Thymus (tissue), 11 donors: ENCODE measurements around the gene ATG4B. TPM values are rescaled to one million over a fixed set of nuclear protein-coding genes. Genes with fewer than 3 reads are reported as not detected.

Source experiments
- DNase-seq, 9 donors: peaks; one replicate each; pipeline ENCODE4 v3.0.0-alpha.2; 2013; ENCODE audit warnings: low spot score in 9 of 9, low read depth in 6 of 9, missing footprints in 1 of 9
- H3K27ac ChIP-seq, 2 donors: one replicate each; pipeline ENCODE4 v1.5.1; 2013; ENCODE audit warnings: control low read depth in 1 of 2, low read depth in 1 of 2, low read length in 1 of 2, mild to moderate bottlenecking in 1 of 2, moderate library complexity in 1 of 2
- H3K27me3 ChIP-seq, 2 donors: one replicate each; pipeline ENCODE4 v1.5.1; 2013; ENCODE audit warnings: low read length in 1 of 2; ENCODE audit not compliant: control insufficient read depth in 2 of 2, insufficient read depth in 1 of 2
- H3K36me3 ChIP-seq, 2 donors: one replicate each; pipeline ENCODE4 v1.5.1; 2013; ENCODE audit warnings: low read length in 1 of 2, mild to moderate bottlenecking in 1 of 2, moderate library complexity in 1 of 2; ENCODE audit not compliant: control insufficient read depth in 2 of 2, insufficient read depth in 2 of 2
- H3K4me1 ChIP-seq, 2 donors: one replicate each; pipeline ENCODE4 v1.5.1; 2013; ENCODE audit warnings: low read length in 2 of 2; ENCODE audit not compliant: control insufficient read depth in 2 of 2, insufficient read depth in 2 of 2
- H3K4me3 ChIP-seq, 2 donors: one replicate each; pipeline ENCODE4 v1.5.1; 2013; ENCODE audit warnings: low read length in 2 of 2, control low read depth in 1 of 2, mild to moderate bottlenecking in 1 of 2
- H3K9me3 ChIP-seq, 2 donors: one replicate each; pipeline ENCODE4 v1.5.1; 2013; ENCODE audit warnings: low read length in 1 of 2, mild to moderate bottlenecking in 1 of 2; ENCODE audit not compliant: control insufficient read depth in 2 of 2, insufficient read depth in 1 of 2
- WGBS: extraction: QIAGEN DNeasy Blood & Tissue Kit; methylation state at CpG from one replicate; pipeline ENCODE4 v1.1.7; 2013; 5-methylcytosine and 5-hydroxymethylcytosine counted together
- polyA plus RNA-seq: library from polyadenylated mRNA; stranded (reverse); fragments of 200-250 nt; gene quantifications from one replicate; pipeline ENCODE4 v1.2.3, GENCODE V29; 2013
- total RNA-seq: library from RNA; stranded (reverse); fragments of 120-200 nt; gene quantifications from one replicate; pipeline ENCODE4 v1.2.4, GENCODE V29; 2013
- donor health status: healthy.

Gene ATG4B
- total and polyA plus RNA-seq, 2 donors = 30.9 to 68.0 TPM

DNA sequence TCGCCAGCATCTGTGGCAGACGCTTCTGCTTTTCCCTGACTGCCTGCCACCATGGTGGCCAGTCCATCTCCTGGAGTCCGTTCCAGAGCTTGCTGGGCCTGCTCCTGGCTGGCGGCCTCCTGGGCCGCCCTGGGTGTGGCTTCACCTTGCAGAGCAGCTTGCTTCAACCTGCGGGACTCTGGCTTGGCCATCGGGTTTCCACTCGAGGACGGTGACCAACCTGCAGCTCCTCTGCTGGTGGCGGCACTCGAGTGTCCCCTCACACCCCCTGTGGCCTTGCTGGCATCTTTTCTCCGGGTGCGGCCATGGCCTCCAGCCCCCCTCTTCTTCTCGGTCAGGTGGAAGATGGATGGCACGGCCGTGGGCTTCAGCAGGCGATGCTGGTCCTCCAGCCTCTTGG, 3.9 kb upstream of the ATG4B start:
- no peaks in the 10 kb centered on the region for H3K9me3 ChIP-seq
- WGBS = 97% methylated on average over 17 of the region's 17 CpGs
- H3K4me3 ChIP-seq = no peak overlapping the region
- no peak for DNase-seq
- no peak overlapping the region for H3K27ac ChIP-seq
- peaks cover 0 to 5% of the 10 kb centered on the region in 2 donors for H3K27me3 ChIP-seq
- H3K4me1 ChIP-seq = peaks cover 6 to 7% of the 10 kb centered on the region in 2 donors
- peaks cover 24 to 31% of the 10 kb centered on the region in 2 donors for H3K36me3 ChIP-seq

DNA sequence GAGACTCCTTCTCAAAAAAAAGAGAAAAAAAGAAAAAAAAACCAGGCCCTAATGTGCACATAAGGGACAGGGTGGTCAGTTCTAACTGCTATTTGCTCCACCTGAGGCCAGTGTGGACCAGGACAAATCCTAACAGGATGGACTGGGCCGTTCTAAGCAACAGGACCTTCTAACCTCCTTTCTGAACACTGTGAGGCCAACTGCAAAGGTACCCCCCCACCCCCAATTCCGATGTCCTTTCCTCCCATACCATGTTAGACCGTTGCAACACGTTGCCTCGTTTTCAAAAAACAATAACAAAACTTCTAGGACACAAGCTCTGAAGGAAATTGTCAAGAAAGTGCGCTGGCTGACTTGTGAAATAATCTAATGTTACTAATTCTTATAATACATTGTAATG, 1.7 kb upstream of the ATG4B start:
- 71% methylated on average over 6 of the region's 6 CpGs for WGBS
- H3K27ac ChIP-seq = no peak overlapping the region
- peaks cover 3 to 12% of the 10 kb centered on the region in 2 donors for H3K9me3 ChIP-seq
- DNase-seq = no peak
- peaks cover 7 to 11% of the 10 kb centered on the region in 2 donors for H3K4me1 ChIP-seq
- peaks cover 26 to 32% of the 10 kb centered on the region in 2 donors for H3K36me3 ChIP-seq
- peak overlapping the region; percentile 57 to 98 for H3K4me3 ChIP-seq
- peaks cover 0 to 5% of the 10 kb centered on the region in 2 donors for H3K27me3 ChIP-seq

DNA sequence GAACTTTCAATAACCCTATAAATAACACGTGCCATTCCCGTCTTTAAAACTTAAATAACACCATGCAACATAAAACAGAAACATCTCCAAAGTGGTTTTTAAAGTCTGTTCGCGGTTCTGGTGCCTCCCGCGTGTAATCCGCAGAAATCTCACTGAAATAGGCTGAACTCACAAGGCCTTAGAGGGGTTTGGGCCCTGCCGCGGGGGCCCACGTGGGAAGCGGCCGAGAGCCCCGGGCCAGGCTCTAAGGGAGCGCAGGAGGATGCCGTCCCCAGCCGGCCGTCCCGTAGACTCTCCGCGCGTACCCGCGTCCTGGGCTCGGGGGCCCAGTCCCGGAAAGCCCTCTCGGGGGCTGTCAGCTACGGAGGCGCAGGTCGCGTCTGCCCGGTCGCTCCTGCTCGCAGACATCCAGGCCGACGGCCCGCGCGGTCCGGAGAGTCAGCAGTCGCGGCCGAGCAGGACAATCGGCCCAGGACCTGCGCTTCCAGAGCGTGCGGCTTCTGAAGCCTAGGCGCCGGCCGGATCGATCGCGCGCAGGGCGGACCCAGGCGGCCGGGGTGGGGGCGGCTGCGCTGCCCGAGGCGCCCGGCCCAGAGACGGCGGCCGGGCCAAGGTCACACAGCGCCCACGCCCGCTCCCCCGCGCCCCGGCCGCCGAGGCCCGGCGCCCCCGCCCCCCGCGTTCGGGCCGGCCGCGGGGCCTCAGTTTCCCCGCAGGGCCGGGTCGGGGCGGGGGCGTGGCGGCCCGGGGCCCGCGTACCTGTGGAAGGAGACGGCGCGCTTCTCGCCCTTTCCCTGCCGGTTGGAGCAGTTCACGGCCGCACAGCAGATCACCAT, 1.1 kb upstream of the ATG4B start:
- 1% methylated on average over 97 of the region's 97 CpGs for WGBS
- H3K27me3 ChIP-seq = peaks cover 0 to 5% of the 10 kb centered on the region in 2 donors
- H3K9me3 ChIP-seq = peaks cover 3 to 12% of the 10 kb centered on the region in 2 donors
- DNase-seq = peak in 2 of 9 donors; percentile 13 to 39
- H3K4me3 ChIP-seq = peak overlapping the region; percentile 57 to 98
- H3K27ac ChIP-seq = peak overlapping the region in 1 of 2 donors; percentile 98
- H3K4me1 ChIP-seq = peaks cover 7 to 11% of the 10 kb centered on the region in 2 donors
- H3K36me3 ChIP-seq = peaks cover 26% of the 10 kb centered on the region in 2 donors

DNA sequence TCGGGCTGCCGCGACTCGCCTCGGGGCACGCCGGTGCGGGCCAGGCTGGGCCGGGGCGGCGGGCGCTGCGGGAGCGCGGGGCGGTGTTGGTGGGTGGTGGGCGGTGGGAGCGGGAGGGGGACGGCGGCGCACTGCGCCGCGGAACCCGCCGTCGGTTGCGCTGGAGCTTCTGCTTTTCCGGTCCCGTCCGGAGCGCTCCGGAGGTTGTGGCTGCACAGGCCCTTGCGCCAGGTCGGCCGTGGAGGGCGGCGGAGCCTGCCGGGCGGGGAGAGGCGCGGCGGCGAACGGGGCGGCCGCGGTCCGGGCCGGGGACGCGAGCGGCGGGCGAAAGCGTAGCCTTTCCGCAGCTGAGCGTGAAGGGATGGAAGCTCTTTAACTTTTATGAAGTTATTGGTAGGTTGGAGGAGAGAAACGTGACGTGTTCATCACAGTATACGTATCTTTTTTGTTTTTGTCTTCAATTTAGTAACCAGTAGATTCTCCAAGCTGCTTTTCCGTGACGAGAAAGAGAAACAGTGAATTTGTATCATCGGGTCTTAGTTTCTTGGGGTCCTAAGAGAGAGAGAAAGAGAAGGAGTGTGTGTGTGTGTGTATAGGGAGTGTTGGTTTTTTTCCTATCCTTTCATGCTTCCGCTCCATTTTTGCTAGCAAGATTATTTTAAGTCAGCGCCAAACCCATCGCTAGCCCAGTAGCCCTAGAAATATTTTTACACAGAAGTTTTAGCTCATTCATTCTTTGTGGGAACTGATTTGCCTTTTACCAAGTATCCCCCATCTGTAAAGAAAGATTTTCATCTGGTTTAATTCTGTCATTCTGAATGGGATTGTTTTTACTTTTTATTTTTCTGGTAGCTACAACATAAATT, 535 bp downstream of the ATG4B start:
- Histone ChIP-seq H3K36me3 (peaks cover 13 to 14% of the 10 kb centered on the region in 2 donors), H3K27me3 (peaks cover 0 to 5% of the 10 kb centered on the region in 2 donors), H3K4me3 (peak overlapping the region; percentile 94 to 98), H3K27ac (peak overlapping the region; percentile 72 to 98), H3K9me3 (peaks cover 3 to 12% of the 10 kb centered on the region in 2 donors), H3K4me1 (peaks cover 7 to 11% of the 10 kb centered on the region in 2 donors)
- 1% methylated on average over 67 of the region's 67 CpGs for WGBS
- peak in 4 of 9 donors; percentile 11 to 55 (median 24) for DNase-seq

DNA sequence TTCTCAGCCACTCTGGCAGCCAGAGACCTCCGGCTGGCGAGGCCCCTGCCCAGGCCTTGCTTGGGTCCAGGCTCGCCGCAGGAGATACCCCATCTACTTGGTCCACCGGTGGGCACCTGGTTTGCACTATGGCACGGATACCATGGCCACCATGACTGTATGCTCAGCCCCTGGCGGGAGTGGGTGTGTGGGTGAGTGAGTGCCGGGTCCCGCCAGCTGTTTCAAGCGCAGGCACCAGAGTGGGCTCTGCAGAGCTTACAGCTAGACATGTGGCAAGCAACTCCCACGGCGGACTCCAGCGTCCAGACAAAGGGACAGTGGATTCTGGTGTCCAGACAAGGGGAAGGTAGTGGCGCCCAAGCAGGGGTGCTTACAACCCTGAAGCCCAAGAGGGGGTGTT, 1.4 kb downstream of the ATG4B start:
- H3K36me3 ChIP-seq = peaks cover 5 to 6% of the 10 kb centered on the region in 2 donors
- H3K27me3 ChIP-seq = peaks cover 0 to 5% of the 10 kb centered on the region in 2 donors
- H3K4me1 ChIP-seq = peaks cover 7 to 11% of the 10 kb centered on the region in 2 donors
- DNase-seq = no peak
- no peak overlapping the region for H3K4me3 ChIP-seq
- H3K9me3 ChIP-seq = peaks cover 3 to 12% of the 10 kb centered on the region in 2 donors
- over 99% methylated on average over 14 of the region's 14 CpGs for WGBS
- no peak overlapping the region for H3K27ac ChIP-seq

DNA sequence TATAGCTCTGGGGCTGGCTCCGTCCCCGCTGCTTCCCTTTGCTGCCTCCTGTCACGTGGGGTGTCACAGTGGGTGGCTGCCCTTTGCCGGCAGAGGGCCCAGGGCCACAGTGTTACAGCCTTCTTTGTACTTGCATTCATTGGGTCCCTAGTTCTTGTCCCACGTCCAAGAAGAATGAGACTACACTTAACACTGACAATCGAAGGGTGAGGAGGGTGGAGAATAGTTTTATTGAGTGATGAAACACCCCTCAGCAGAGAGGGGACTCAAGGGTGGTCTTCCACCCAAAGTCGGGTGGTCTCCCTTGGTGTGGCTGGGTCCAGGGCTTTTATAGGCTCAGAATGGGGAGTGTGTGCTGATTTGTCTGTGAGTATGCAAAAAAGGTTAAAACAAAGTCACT, 1.9 kb downstream of the ATG4B start:
- no peak for DNase-seq
- peaks cover 7 to 11% of the 10 kb centered on the region in 2 donors for H3K4me1 ChIP-seq
- H3K27me3 ChIP-seq = peaks cover 0 to 5% of the 10 kb centered on the region in 2 donors
- no peak overlapping the region for H3K4me3 ChIP-seq
- peaks cover 5 to 6% of the 10 kb centered on the region in 2 donors for H3K36me3 ChIP-seq
- no peak overlapping the region for H3K27ac ChIP-seq
- H3K9me3 ChIP-seq = peaks cover 3 to 12% of the 10 kb centered on the region in 2 donors
- 99% methylated on average over 7 of the region's 7 CpGs for WGBS

DNA sequence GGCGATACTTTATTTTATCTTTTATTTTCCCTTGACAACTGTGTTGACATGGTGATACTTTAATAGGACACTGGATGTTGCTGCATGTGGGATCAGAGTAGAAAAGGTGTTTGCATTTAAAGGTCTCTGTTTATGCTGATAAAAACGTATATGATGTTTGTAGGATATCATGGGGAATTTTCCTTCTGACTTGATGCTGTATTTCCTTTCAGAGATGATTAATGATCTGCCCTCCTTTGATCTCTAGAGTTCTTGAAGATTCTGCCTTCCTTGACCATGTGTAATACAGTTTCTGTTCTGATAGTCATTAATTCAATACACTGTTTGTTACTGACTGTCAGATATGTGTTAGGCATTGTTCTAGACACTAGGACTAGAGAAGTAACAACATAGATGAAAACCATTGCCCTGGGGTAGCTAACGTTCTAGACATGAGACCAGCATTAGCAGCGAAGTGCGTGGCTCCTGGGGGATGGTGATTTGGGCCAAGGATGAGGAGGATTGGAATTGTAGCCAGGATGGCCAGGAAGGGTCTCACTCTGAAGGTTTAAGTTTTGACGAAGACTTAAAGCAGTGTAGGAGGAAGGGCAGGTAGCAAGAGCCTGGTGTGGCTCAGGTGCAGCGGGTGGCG, 2.8 kb downstream of the ATG4B start:
- no peak overlapping the region for H3K4me3 ChIP-seq
- WGBS = 98% methylated on average over 8 of the region's 8 CpGs
- H3K27me3 ChIP-seq = peaks cover 0 to 5% of the 10 kb centered on the region in 2 donors
- no peak overlapping the region for H3K27ac ChIP-seq
- peaks cover 3 to 12% of the 10 kb centered on the region in 2 donors for H3K9me3 ChIP-seq
- no peak for DNase-seq
- peaks cover 5 to 6% of the 10 kb centered on the region in 2 donors for H3K36me3 ChIP-seq
- peaks cover 7 to 11% of the 10 kb centered on the region in 2 donors for H3K4me1 ChIP-seq

DNA sequence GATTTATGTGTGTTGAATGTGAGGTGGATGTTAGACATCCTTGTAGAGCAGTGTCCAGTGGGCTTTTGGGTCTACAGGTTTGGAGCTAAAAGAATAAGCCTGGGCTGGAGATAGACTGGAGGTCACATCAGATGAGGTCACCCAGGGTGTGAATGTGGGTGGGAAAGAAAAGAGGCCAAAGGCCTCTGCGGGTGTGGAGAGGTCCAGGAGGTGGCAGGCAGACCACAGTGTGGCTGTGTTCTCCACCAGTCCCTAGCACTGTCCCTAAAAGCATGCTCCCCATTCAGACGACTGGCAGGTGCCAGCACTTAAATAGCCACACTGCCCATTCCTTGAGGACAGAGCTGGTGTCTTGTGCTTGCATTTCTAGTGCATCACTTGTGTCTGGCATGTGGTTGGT, 4.1 kb downstream of the ATG4B start:
- Histone ChIP-seq H3K27ac (no peak overlapping the region), H3K4me3 (no peak overlapping the region), H3K36me3 (peaks cover 5 to 6% of the 10 kb centered on the region in 2 donors), H3K4me1 (peaks cover 0 to 8% of the 10 kb centered on the region in 2 donors), H3K9me3 (peaks cover 3 to 12% of the 10 kb centered on the region in 2 donors), H3K27me3 (no peaks in the 10 kb centered on the region)
- no peak for DNase-seq
- 95% methylated on average over 2 of the region's 2 CpGs for WGBS
